SJSA1 (cell line): ENCODE results near the gene SAMD8. TPM values are rescaled to one million over a fixed set of nuclear protein-coding genes. Genes with fewer than 3 reads are reported as not detected.
"Not testable (repeated sequence)": the region's sequence is repeated elsewhere in the genome, so short reads cannot be mapped to it uniquely, and the experiment has no call there.

Experiments
- DNase-seq, 2 experiments: peaks; one replicate each; pipeline ENCODE4 v3.0.0-alpha.2; 2015 to 2020; ENCODE audit warnings: low spot score in 2 of 2, low read depth in 1 of 2
- H3K27ac ChIP-seq: fragments of 250-450 bp; sonication (Bioruptor Pico); 2 replicates; pipeline ENCODE4 v1.5.1; 2020; ENCODE audit warnings: mild to moderate bottlenecking, moderate library complexity
- H3K27me3 ChIP-seq: fragments of 250-450 bp; sonication (Bioruptor Pico); replicated peaks from 2 replicates; pipeline ENCODE4 v1.5.1; 2020; ENCODE audit warnings: mild to moderate bottlenecking, moderate library complexity
- H3K36me3 ChIP-seq: fragments of 250-450 bp; sonication (Bioruptor Pico); 2 replicates; pipeline ENCODE4 v1.5.1; 2020; ENCODE audit warnings: mild to moderate bottlenecking
- H3K4me1 ChIP-seq: fragments of 250-450 bp; sonication (Bioruptor Pico); replicated peaks from 2 replicates; pipeline ENCODE4 v1.6.1; 2021; ENCODE audit warnings: mild to moderate bottlenecking
- H3K4me3 ChIP-seq: fragments of 250-450 bp; sonication (Bioruptor Pico); 2 replicates; pipeline ENCODE4 v1.5.1; 2020; ENCODE audit warnings: mild to moderate bottlenecking
- H3K9me3 ChIP-seq: fragments of 250-450 bp; sonication (Bioruptor Pico); replicated peaks from 2 replicates; pipeline ENCODE4 v1.5.1; 2020; ENCODE audit warnings: mild to moderate bottlenecking
- total RNA-seq: library from RNA; depleted of rRNA; stranded (reverse); fragments of >200 nt; shearing (Covaris generic); gene quantifications from 2 replicates; pipeline ENCODE4 v1.2.3, GENCODE V29; 2014

SAMD8 gene
- total RNA-seq, 1 experiment from 2014 or later: 24.8 TPM

DNA sequence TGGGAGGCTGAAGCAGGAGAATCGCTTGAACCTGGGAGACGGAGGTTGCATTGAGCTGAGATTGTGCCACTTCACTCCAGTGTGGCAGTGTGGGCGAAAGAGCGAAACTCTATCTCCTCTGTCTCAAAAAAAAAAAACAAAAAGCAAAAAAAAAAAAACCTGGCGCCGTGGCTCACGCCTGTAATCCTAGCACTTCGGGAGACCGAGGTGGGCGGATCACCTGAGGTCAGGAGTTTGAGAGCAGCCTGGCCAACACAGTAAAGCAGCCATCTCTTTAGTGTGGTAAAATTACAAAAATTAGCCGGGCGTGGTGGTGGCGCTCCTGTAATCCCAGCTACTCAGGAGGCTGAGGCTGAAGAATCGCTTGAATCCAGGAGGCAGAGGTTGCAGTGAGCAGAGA lies 95.2 kb downstream of the SAMD8 start:
- peaks cover 13% of the 10 kb centered on the region for H3K4me1 ChIP-seq
- H3K4me3 ChIP-seq, DNase-seq, H3K9me3 ChIP-seq, H3K27me3 ChIP-seq, H3K27ac ChIP-seq: not testable (repeated sequence)
- peaks cover 11% of the 10 kb centered on the region for H3K36me3 ChIP-seq

DNA sequence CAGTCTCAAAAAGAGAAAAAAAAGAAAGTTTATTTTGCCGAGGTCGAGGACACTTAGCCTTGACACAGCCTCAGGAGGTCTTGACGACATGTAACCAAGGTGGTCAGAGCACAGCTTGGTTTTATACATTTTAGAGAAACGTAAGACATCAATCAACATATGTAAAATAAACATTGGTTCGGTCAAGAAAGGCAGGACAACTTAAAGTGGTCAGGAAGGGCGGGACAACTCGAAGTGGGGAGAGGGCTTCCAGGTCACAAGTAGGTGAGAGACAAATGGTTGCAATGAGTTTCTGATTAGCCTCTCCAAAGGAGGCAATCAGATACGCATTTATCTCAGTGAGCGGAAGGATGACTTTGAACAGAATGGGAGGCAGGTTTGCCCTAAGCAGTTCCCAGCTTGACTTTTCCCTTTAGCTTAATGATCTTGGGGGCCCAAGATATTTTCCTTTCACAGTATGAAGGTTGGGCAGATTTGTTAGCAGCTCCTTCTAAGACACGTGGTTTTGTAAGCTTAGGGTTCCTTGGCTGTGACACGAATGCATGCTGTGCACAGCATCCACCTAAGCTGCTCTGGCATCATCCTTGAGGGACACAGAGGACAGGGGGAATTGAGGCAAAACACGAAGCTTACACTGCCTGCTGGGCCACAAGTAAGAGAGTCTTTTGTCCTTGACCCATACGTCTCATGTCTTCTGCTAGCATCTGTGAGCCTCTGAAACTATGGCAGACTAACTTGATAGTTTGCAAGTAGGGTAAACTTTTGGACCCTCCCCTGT lies 95.8 kb downstream of the SAMD8 start:
- no peak for DNase-seq
- Histone ChIP-seq H3K9me3 (no peaks in the 10 kb centered on the region), H3K4me3 (no peak overlapping the region), H3K27me3 (no peaks in the 10 kb centered on the region), H3K36me3 (peaks cover 17% of the 10 kb centered on the region), H3K27ac (no peak overlapping the region), H3K4me1 (peaks cover 19% of the 10 kb centered on the region)

DNA sequence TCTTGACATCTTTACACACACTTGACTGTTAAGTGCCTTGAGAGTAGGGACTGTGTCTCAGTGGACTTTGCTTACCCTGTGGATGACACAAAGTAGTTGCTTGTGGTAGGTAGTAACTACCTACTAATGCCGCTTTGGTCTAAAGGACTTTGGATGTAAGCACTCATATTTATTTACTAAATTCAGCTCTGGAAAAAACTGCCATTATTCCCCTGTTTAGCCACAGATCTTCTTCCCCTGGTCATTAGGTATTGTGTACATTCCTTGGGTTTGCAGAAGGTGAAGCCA lies 96.3 kb downstream of the SAMD8 start:
- H3K27me3 ChIP-seq: no peaks in the 10 kb centered on the region
- peaks cover 22% of the 10 kb centered on the region for H3K36me3 ChIP-seq
- H3K27ac ChIP-seq: no peak overlapping the region

DNA sequence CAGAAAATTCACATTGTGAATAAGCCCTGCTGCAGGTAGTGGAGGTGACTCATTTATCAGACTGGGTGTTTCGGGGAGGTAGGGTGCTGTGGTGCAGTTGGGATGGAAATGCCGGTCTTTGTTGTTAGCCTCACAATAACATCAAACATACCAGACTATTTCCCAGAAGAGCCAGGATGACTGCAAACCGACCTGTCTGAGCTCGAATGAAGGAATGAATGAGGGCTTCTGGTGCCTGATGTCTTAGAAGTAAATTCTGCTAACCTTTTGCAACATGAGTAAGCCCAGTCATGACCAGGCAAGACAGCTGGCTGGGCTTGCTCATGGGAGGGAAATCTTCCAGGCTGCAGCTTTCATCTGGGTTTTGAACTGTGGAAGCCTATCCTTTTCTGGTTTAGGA lies 96.7 kb downstream of the SAMD8 start:
- DNase-seq: no peak
- Histone ChIP-seq H3K4me1 (peaks cover 14% of the 10 kb centered on the region), H3K36me3 (peaks cover 26% of the 10 kb centered on the region), H3K4me3 (no peak overlapping the region), H3K27ac (no peak overlapping the region), H3K9me3 (no peaks in the 10 kb centered on the region), H3K27me3 (no peaks in the 10 kb centered on the region)

More for the DNA sequence above, 96.3 kb downstream of the SAMD8 start:
- Histone ChIP-seq H3K4me3 (no peak overlapping the region), H3K4me1 (peaks cover 16% of the 10 kb centered on the region), H3K9me3 (no peaks in the 10 kb centered on the region)
- no peak for DNase-seq

DNA sequence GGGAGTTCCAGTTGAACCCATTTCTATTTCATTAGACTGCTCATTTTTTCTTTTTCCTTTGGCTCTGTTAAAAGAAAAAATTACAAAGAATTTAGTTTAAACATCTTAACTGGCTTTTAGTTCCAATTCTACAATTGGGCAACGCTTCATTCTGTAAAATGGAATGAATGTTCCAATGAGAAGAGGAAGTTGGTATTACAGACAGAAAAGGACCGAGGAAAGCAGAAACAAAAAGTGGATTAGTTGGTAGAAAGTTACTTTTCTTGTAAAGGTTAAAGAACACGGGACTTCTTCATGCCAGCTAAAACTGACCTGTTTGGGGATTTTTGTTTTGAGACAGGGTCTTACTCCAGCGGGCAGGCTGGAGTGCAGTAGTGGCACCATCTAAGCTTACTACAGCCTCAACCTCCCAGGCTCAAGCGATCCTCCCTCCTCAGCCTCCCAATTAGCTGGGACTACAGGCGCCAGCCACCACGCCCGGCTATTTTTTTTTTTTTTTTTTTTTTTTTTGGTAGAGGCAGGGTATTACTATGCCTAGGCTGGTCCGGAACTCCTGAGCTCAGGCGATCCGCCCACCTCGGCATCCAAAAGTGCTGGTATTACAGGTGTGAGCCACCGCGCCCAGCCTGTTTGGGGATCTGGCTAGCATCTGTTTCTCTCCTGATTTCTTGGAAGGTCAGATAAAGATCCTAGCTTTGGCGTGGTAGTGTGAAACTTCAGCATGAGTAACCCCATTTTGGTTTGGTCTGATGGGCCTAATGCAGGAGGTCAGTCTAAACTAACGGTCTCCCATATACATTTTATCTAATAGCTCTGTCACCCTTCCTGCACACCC lies 97.8 kb downstream of the SAMD8 start:
- peaks cover 37% of the 10 kb centered on the region for H3K36me3 ChIP-seq
- H3K4me1 ChIP-seq: peaks cover 14% of the 10 kb centered on the region
- no peaks in the 10 kb centered on the region for H3K27me3 ChIP-seq
- H3K4me3 ChIP-seq: peak overlapping the region; percentile 90
- H3K9me3 ChIP-seq: no peaks in the 10 kb centered on the region
- DNase-seq: no peak
- peak overlapping the region; percentile 93 for H3K27ac ChIP-seq

DNA sequence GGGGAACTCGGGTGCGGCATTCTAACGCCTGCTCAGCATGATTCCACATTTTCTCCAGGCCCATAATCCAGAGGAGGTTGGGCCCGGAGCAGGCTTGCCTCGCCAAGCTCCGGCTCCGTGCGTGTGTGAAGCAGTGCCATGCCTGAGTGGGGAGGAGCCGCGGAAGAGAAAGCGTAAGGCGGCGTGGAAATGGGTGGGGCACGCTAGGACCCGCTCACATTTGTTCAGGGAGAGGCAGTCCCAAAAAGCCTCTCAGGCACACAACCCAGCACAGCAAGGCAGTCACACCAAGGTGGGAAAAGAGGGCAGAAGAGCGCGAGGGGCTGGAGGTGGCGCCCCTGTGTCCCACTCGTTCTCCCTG lies 98.4 kb downstream of the SAMD8 start:
- DNase-seq: peak in 1 of 2 experiments; percentile 78
- H3K27ac ChIP-seq: peak overlapping the region; percentile 93
- no peaks in the 10 kb centered on the region for H3K9me3 ChIP-seq
- H3K36me3 ChIP-seq: peaks cover 43% of the 10 kb centered on the region
- peaks cover 14% of the 10 kb centered on the region for H3K4me1 ChIP-seq
- no peaks in the 10 kb centered on the region for H3K27me3 ChIP-seq
- peak overlapping the region; percentile 90 for H3K4me3 ChIP-seq

DNA sequence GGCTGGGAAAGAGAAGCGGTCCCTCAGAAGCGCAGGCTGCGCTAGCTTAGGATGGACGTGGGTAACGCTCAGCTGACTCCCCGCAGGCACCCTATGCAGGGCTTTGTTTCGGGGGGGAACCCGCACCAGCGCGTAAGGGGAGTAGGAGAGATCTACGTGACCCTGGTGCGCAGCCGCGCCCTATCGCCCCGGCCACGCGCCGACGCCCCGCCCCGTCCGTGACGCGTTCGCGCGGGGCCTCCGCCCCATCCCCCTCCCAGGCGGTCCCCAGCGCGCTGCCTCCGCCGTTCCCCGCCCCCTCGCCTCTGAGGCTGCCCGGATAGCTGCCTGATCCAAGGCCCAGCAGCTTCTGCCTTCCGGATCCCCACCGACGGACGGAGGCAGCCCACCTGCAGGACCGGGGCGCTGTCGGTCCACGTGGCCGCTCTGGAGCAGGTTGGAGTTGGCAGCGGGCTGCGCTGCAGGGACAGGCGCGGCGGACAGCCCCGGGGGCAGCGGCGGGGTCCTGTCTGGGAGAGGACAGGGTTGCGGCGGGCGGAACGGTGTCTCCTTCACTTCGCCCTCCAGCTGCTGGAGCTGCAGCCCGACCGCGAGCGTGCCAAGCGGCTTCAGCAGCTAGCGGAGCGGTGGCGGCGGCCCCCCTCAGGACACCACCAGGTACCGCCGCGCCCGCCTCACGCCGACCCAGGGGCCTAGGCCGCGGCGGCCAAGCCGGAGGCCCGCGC lies 99.0 kb downstream of the SAMD8 start, which contains the start of gene VDAC2:
Gene VDAC2, plus strand, starts transcription at position 515 of the 725 bp plus-strand sequence. CDS start 363 bp downstream, outside the sequence.
- peaks cover 14% of the 10 kb centered on the region for H3K4me1 ChIP-seq
- no peaks in the 10 kb centered on the region for H3K9me3 ChIP-seq

DNA sequence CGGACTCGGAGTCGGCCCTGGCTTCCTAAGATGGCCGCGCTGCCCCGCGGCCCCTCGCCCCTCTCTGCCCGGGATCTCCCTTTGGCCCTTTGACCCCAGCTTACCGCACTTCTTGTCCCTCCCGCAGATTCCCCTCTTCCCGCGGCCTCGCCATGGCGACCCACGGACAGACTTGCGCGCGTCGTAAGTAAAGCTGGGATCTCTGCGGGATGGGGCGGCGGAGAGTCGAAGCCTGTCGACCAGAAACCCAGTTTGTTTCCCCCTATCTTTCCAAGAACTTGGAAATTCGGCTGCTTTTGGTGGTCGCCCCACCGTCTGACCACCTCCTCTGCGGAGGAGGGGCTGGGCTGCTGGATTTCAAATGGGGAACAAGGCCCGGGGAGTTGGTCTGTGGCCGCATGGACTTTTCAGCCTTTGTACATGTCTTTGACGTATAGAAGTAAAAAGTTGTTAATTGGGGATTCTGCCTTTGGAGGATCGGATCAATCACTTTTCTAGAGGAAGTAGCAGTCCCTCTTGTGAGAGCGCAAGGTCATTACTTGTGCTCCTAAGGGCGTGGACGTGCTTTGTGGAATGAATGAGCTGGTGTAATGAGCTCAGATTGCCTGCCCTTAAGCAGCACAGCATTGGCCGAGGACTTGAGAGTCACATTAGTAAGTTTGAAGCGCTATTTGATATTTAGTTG lies 99.7 kb downstream of the SAMD8 start:
- peaks cover 54% of the 10 kb centered on the region for H3K36me3 ChIP-seq
- peak overlapping the region; percentile 90 for H3K4me3 ChIP-seq
- no peaks in the 10 kb centered on the region for H3K9me3 ChIP-seq
- peak in 1 of 2 experiments; percentile 43 for DNase-seq
- peaks cover 14% of the 10 kb centered on the region for H3K4me1 ChIP-seq
- H3K27ac ChIP-seq: peak overlapping the region; percentile 93
- H3K27me3 ChIP-seq: no peaks in the 10 kb centered on the region

More for the DNA sequence above, 99.0 kb downstream of the SAMD8 start, which contains the start of gene VDAC2:
- no peaks in the 10 kb centered on the region for H3K27me3 ChIP-seq
- H3K4me3 ChIP-seq: peak within 1 kb of the TSS; percentile 90
- H3K27ac ChIP-seq: peak within 1 kb of the TSS; percentile 93
- DNase-seq: peak; percentile 90 to 98
- peaks cover 48% of the 10 kb centered on the region for H3K36me3 ChIP-seq

DNA sequence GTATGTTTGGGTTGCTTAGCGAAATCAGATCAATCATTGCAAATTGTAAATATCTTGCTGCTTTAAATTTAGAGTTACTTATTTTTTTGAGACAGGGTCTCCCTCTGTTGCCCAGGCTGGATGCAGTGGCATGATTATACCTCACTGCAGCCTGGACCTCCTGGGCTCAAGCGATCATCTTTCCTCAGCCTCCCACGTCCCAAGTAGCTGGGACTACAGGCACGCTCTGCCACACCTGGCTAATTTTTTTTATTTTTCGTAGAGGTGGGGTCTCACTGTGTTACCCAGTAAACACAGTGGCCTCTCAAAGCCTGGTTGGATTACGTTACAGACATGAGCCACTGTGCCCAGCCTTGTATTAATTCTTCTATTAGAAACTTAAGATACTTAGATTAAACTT lies 100.9 kb downstream of the SAMD8 start:
- Histone ChIP-seq H3K9me3 (no peaks in the 10 kb centered on the region), H3K4me1 (peaks cover 14% of the 10 kb centered on the region), H3K36me3 (peaks cover 66% of the 10 kb centered on the region), H3K4me3 (peak overlapping the region; percentile 90; the same call in 1 of the 2 replicates), H3K27me3 (no peaks in the 10 kb centered on the region), H3K27ac (no peak overlapping the region)
- no peak for DNase-seq

DNA sequence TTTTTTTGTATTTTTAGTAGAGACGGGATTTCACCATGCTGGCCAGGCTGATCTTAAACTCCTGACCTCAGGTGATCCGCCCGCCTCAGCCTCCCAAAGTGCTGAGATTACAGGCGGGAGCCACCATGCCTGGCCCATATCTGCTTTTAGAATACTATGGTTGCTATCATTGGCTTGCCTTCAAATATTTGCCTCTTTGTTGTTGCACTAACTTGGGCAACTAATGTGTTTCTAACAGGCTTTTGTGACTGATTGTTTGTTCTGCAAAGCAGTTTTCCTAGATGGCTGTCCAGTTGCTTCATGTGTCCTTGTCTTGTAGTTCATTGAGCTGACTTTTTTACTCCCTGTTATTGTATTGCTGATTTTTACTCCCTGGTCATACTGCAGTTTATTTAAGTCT lies 108.8 kb downstream of the SAMD8 start:
- Histone ChIP-seq H3K36me3 (peaks cover 99% of the 10 kb centered on the region), H3K4me3 (no peak overlapping the region), H3K4me1 (peaks cover 23% of the 10 kb centered on the region), H3K27me3 (no peaks in the 10 kb centered on the region), H3K9me3 (no peaks in the 10 kb centered on the region), H3K27ac (no peak overlapping the region)
- DNase-seq: no peak

DNA sequence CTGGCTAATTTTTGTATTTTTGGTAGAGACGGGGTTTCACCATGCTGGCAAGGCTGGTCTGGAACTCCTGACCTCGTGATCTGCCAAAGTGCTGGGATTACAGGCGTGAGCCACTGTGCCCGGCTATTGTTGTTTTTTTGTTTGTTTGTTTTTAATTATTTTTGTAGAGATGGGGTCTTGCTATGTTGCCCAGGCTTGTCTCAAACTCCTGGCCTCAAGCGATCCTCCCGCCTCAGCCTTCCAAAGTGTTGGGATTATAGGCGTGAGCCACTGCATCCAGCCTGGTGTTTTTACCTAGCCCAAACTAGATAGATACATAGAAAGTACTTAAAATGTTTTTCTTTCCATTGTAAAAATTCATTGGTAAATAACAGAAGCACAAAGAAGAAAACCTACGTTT lies 110.0 kb downstream of the SAMD8 start:
- H3K9me3 ChIP-seq, H3K27ac ChIP-seq, H3K4me3 ChIP-seq, DNase-seq, H3K27me3 ChIP-seq: not testable (repeated sequence)
- H3K36me3 ChIP-seq: peaks cover 98% of the 10 kb centered on the region
- H3K4me1 ChIP-seq: peaks cover 35% of the 10 kb centered on the region

DNA sequence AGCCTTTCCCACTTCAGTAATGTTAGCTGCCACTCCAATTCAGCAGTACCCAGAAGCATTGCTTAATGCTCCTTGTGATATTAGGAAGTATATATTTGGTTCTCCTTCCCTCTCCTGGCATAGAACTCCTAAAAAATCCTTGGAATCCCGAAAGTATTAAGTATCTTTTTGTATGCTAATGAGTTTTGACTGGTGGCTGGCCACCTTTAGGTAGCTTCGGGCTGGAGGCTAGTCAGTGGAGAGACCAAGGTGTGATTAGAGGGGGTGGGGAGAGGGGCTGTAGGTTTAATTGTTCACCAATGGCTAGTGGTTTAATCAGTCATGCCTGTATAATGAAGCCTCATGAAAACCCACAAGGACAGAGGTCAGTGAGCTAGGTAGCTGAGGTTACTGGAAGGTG lies 112.1 kb downstream of the SAMD8 start:
- H3K9me3 ChIP-seq: no peaks in the 10 kb centered on the region
- no peaks in the 10 kb centered on the region for H3K27me3 ChIP-seq
- DNase-seq: no peak
- no peak overlapping the region for H3K4me3 ChIP-seq
- peaks cover 90% of the 10 kb centered on the region for H3K36me3 ChIP-seq
- H3K27ac ChIP-seq: no peak overlapping the region
- peaks cover 39% of the 10 kb centered on the region for H3K4me1 ChIP-seq

DNA sequence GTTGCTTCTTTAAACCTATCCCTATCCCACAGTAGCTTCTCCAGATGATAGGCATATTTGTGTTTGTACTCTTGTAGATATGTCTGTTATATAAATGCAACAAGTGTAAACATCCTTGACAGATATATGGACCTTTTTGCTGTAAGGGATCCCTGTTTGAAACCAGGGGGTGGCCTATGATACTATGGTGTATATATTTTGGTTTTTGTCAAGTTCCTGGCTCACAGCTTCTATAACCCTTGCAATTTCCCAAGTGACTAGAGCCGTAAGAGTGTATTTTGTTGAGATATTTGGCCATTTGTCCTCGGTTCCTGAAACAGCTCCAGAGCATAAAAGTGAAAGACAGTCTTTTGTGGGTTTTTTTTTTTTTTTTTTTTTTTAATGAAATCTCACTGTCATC lies 114.6 kb downstream of the SAMD8 start:
- no peak overlapping the region for H3K4me3 ChIP-seq
- H3K4me1 ChIP-seq: peaks cover 53% of the 10 kb centered on the region

More for the DNA sequence above, 114.6 kb downstream of the SAMD8 start:
- Histone ChIP-seq H3K27ac (peak overlapping the region; percentile 66), H3K9me3 (no peaks in the 10 kb centered on the region), H3K36me3 (peaks cover 87% of the 10 kb centered on the region), H3K27me3 (no peaks in the 10 kb centered on the region)
- DNase-seq: no peak
